Posterior vena cava (tissue), 2 donors: Measurements from ENCODE around the gene BRINP2. TPM values are rescaled to one million over a fixed set of nuclear protein-coding genes. Genes with fewer than 3 reads are reported as not detected.

Source experiments
- DNase-seq: peaks from one replicate; pipeline ENCODE4 v3.0.0-alpha.2; 2020; ENCODE audit warnings: low spot score
- intact Hi-C, 2 donors: fragments of 100-400 bp; cut with DNase I; formaldehyde crosslinking; loops; one replicate each; pipeline versions ENCODE4 v1.14.1 to v1.14.2; 2022 to 2023
- total RNA-seq, 2 donors: library from RNA; stranded (reverse); fragmentation: NEBNext Ultra II Directional; extraction: Animal tissue kit (Norgen Biotek cat#: 25700); gene quantifications; one replicate each; pipeline ENCODE4 v1.2.1, GENCODE V29; 2021
- donor health status: DM: yes; HTN: yes; CAD: no.
- donor health status: DM: yes; HTN: yes; CAD: no.

The BRINP2 gene
- total RNA-seq, 2 donors from 2014 or later: 0.19 to 0.52 TPM

GRCh38 chr1:177255411-177255810 is 84.7 kb downstream of the BRINP2 start:
- intact Hi-C loops: no loop called here
- DNase-seq: no peak

GRCh38 chr1:177256153-177257075 is 85.7 kb downstream of the BRINP2 start:
- intact Hi-C loops: no loop called here
- DNase-seq: peak; percentile 87

GRCh38 chr1:177257128-177257527 is 86.4 kb downstream of the BRINP2 start:
- DNase-seq: no peak
- intact Hi-C loops: no loop called here

GRCh38 chr1:177257576-177257975 is 86.8 kb downstream of the BRINP2 start:
- intact Hi-C loops: no loop called here
- DNase-seq: no peak

GRCh38 chr1:177270863-177271262 is 100.1 kb downstream of the BRINP2 start:
- DNase-seq: no peak
- intact Hi-C loops: no loop called here

GRCh38 chr1:177273141-177273540 is 102.4 kb downstream of the BRINP2 start:
- DNase-seq: no peak
- intact Hi-C loops: no loop called here

- peak; percentile 49 for DNase-seq
- intact Hi-C loops: no loop called here
These were observed 104.0 kb downstream of the BRINP2 start for GRCh38 chr1:177274687-177275211.

- intact Hi-C loops: no loop called here
- peak; percentile 48 for DNase-seq
These were observed 105.0 kb downstream of the BRINP2 start for GRCh38 chr1:177275736-177276135.

GRCh38 chr1:177278626-177279390 is 108.0 kb downstream of the BRINP2 start:
- DNase-seq: peak; percentile 73
- intact Hi-C loops: no loop called here

GRCh38 chr1:177281901-177282300 is 111.1 kb downstream of the BRINP2 start:
- intact Hi-C loops: no loop called here
- no peak for DNase-seq

- no peak for DNase-seq
- intact Hi-C loops: loop anchor here in 1 of 2 donors (1.0 kb wide), 1 partner anchor 24 kb away; no protein-coding TSS in a partner anchor
These were observed 112.2 kb downstream of the BRINP2 start for GRCh38 chr1:177282976-177283375.

- no peak for DNase-seq
These were observed 112.6 kb downstream of the BRINP2 start for GRCh38 chr1:177283380-177283779.

GRCh38 chr1:177286396-177286795 is 115.6 kb downstream of the BRINP2 start:
- intact Hi-C loops: no loop called here
- DNase-seq: no peak

More at GRCh38 chr1:177283380-177283779, 112.6 kb downstream of the BRINP2 start:
- intact Hi-C loops: loop anchor here in 1 of 2 donors (1.0 kb wide), 1 partner anchor 24 kb away; no protein-coding TSS in a partner anchor

- no peak for DNase-seq
- intact Hi-C loops: no loop called here
These were observed 116.5 kb downstream of the BRINP2 start for GRCh38 chr1:177287270-177287669.

- intact Hi-C loops: no loop called here
- no peak for DNase-seq
These were observed 117.2 kb downstream of the BRINP2 start for GRCh38 chr1:177287994-177288393.

- intact Hi-C loops: no loop called here
These were observed 118.8 kb downstream of the BRINP2 start for GRCh38 chr1:177289532-177289931.

GRCh38 chr1:177300431-177300830 is 129.7 kb downstream of the BRINP2 start:
- intact Hi-C loops: no loop called here
- DNase-seq: no peak

More at GRCh38 chr1:177289532-177289931, 118.8 kb downstream of the BRINP2 start:
- no peak for DNase-seq

GRCh38 chr1:177301425-177302124 is 130.8 kb downstream of the BRINP2 start:
- no peak for DNase-seq
- intact Hi-C loops: no loop called here

- intact Hi-C loops: no loop called here
- no peak for DNase-seq
These were observed 131.7 kb downstream of the BRINP2 start for GRCh38 chr1:177302357-177303044.
